ENCODE results near the gene MELK.

The MELK gene

GRCh38 chr9:36725777-36726356 is 153.2 kb downstream of the MELK start:
- no peak overlapping the region for H3K4me3 ChIP-seq (replicated peaks; ENCODE audit: low read depth, low read length)
- no peak for TF ChIP-seq CTCF (IDR thresholded peaks at IDR 0.05; ENCODE audit: low read depth, low read length, missing control alignments)
- DNase-seq (ENCODE audit: extremely low read depth, low read depth), result no peak
